Activated CD8-positive, alpha-beta T cell treated with anti-CD3 and anti-CD28 coated beads, Interleukin-2, amount 10 ng/mL, durations not matched to agents 7 days and 5 days (primary cell): Measurements from ENCODE around the gene PARP14. TPM values are rescaled to one million over a fixed set of nuclear protein-coding genes. Genes with fewer than 3 reads are reported as not detected.
A peak's percentile ranks its signal among the peaks of the same experiment; 100 is the strongest.
"Not testable (repeated sequence)": the region's sequence is repeated elsewhere in the genome, so short reads cannot be mapped to it uniquely, and the experiment has no call there.

Experiments used
- ATAC-seq: fragments of 150-1000 bp; cut with Tn5 transposase; one replicate; pipeline ENCODE4 v1.10.0; 2021; ENCODE audit warnings: moderate library complexity
- CTCF ChIA-PET: fragments of 350-600 bp; sonication (Branson Sonifier 250); formaldehyde crosslinking; loops from one replicate; lab custom pipeline; 2021; ENCODE audit warnings: antibody characterized with exemption; lab: Charles Lee
- POLR2A ChIA-PET: fragments of 350-600 bp; sonication (Branson Sonifier 250); formaldehyde crosslinking; loops from one replicate; lab custom pipeline; 2021; ENCODE audit warnings: antibody characterized with exemption; lab: Charles Lee
- DNase-seq: peaks from one replicate; pipeline ENCODE4 v3.0.0-alpha.2; 2020
- H3K27ac Mint-ChIP-seq: one replicate; pipeline ENCODE4 v1.8.0; 2021; ENCODE audit warnings: mild to moderate bottlenecking, mixed read lengths
- H3K27me3 Mint-ChIP-seq: one replicate; pipeline ENCODE4 v1.8.0; 2021; ENCODE audit warnings: low read depth, mixed read lengths
- H3K36me3 Mint-ChIP-seq: one replicate; pipeline ENCODE4 v1.8.0; 2021; ENCODE audit warnings: low read depth, mixed read lengths
- H3K4me1 Mint-ChIP-seq: one replicate; pipeline ENCODE4 v1.8.0; 2021; ENCODE audit warnings: low read depth, mixed read lengths
- H3K4me3 Mint-ChIP-seq: one replicate; pipeline ENCODE4 v1.8.0; 2021; ENCODE audit warnings: mild to moderate bottlenecking, mixed read lengths
- H3K9me3 Mint-ChIP-seq: one replicate; pipeline ENCODE4 v1.8.0; 2022; ENCODE audit warnings: mixed read lengths; ENCODE audit not compliant: insufficient read depth
- total RNA-seq, 2 experiments: library from RNA; stranded (reverse); gene quantifications; one replicate each; pipeline ENCODE4 v1.2.3, GENCODE V29; 2021

PARP14 gene
- total RNA-seq, 2 experiments from 2014 or later = 119 to 123 TPM

DNA sequence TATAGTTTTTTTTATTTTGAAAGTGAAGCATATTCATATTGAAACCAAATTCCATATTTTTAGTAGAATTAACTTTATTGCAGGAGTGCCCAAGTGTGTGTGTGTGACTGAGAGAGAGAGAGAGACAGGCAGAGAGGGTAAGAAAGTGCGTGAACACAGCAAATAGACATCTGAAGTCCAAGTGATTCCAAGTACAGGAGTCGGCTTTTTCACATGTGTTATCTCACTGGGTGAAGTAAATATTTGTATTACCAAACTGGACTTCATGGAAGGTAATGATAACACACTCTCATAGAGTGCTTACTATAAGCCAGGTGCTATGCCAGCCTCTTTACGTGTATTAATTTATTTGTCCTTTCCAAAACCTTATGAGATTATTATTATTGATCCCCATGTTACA, 12.0 kb downstream of the PARP14 start:
- H3K27me3 Mint-ChIP-seq = no peaks in the 10 kb centered on the region
- ChIA-PET CTCF (no interaction called here), POLR2A (no interaction called here)
- H3K9me3 Mint-ChIP-seq = no peaks in the 10 kb centered on the region
- H3K27ac Mint-ChIP-seq = no peak overlapping the region
- DNase-seq (no peak), ATAC-seq (no peak)
- peaks cover 72% of the 10 kb centered on the region for H3K36me3 Mint-ChIP-seq
- peaks cover 17% of the 10 kb centered on the region for H3K4me1 Mint-ChIP-seq
- H3K4me3 Mint-ChIP-seq = no peak overlapping the region

DNA sequence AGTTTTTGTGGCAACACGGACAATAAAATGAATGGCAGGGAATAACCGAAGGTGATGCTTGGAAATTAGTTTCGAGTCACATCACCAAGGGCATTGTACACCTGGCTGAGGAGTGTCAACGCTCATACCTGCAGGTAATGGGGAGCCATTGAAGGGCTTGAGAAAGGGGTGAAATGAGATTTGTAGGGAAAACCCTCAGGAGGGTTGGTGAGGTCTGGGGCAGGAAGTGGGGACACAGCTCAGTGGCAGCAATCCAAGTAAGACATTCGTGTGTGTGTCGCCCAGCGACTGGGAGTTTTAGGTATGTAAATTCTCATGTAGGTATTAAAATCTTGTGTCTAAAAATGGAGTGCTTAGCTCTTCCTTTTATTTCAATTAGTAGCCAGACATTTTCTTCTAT, 14.3 kb downstream of the PARP14 start:
- Mint-ChIP-seq H3K4me3 (no peak overlapping the region), H3K36me3 (peaks cover 88% of the 10 kb centered on the region), H3K27me3 (no peaks in the 10 kb centered on the region), H3K9me3 (no peaks in the 10 kb centered on the region), H3K27ac (peak overlapping the region; percentile 6), H3K4me1 (peaks cover 10% of the 10 kb centered on the region)
- DNase-seq = no peak
- POLR2A ChIA-PET = no interaction called here
- ATAC-seq = no peak
- CTCF ChIA-PET = interaction anchor here (0.9 to 3.7 kb wide), 2 partner anchors 16 to 133 kb away, joined by 5 to 16 read pairs; no protein-coding TSS in a partner anchor

DNA sequence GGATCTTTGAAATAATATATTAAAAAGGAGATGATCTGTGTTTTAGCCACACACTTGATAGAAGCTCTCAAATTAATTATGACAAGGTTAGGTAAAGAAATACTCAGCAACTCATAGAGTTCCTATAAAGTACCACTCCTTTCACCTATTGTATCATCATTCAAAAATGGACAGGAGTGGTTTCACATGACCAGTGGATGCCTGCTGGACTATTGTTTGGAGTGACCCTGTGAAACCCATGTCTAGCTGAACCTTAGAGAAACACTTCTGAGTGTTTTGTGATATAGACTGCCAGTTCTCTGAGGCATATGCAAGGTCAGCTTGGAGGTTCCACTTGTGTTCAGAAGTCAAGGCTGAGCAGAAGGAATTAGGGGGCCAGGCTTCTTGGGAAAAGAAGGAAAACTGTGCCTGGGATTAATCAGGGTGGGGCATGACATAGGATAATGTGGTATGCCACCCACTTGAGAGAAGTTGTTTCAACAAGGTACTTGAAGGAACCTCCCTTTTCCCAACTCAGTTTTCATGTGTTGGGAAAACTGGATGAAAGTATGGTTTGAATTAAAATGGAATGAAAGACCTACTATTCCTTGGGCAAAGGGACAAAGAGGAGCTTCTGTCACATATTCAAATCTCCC, 15.4 kb downstream of the PARP14 start:
- no peaks in the 10 kb centered on the region for H3K27me3 Mint-ChIP-seq
- no peaks in the 10 kb centered on the region for H3K9me3 Mint-ChIP-seq
- peaks cover 90% of the 10 kb centered on the region for H3K36me3 Mint-ChIP-seq
- H3K27ac Mint-ChIP-seq = no peak overlapping the region
- H3K4me3 Mint-ChIP-seq = no peak overlapping the region
- H3K4me1 Mint-ChIP-seq = peaks cover 9% of the 10 kb centered on the region
- POLR2A ChIA-PET = interaction anchor here (3.5 kb wide), 1 partner anchor 9 kb away, joined by 14 read pairs; no protein-coding TSS in a partner anchor
- CTCF ChIA-PET = interaction anchor here (1.7 to 3.7 kb wide), 2 partner anchors 59 to 134 kb away, joined by 4 to 16 read pairs; no protein-coding TSS in a partner anchor
- ATAC-seq = no peak
- DNase-seq = no peak

DNA sequence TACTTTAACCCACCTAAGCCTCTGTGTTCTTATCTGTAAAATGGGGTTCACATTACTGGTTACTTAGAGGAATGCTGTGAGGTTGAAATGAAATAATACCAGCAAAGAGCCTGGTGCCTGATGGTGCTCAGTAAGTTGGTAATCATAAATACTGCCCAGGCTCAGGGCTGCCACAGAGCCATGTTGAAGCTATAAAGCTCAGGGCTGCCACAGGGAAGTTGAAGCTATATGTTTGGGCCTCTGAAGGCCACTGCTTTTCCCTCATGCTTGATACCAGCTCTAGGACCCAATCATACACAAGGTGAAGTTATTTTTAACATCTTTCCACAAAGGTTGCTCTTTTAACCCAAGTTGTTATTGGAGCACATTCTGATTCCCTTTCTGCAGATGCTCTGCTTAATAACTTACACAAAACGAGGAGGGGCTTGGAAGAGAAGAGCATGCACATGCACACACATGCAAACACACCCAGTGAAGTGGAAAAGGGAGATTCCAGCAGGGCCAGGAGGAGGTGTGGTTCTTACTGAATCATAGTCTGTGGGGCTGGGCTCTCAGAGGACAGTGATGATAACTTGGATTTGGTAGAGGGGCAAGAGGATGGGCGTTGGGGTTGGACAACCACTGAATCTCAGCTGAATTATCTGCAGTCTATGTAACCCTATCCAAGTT, 17.4 kb downstream of the PARP14 start:
- H3K9me3 Mint-ChIP-seq = no peaks in the 10 kb centered on the region
- peaks cover 13% of the 10 kb centered on the region for H3K4me1 Mint-ChIP-seq
- POLR2A ChIA-PET = interaction anchor here (3.5 kb wide), 1 partner anchor 11 kb away, joined by 14 read pairs; no protein-coding TSS in a partner anchor
- CTCF ChIA-PET = interaction anchor here (1.1 to 3.7 kb wide), 2 partner anchors 136 to 139 kb away, joined by 3 to 16 read pairs; no protein-coding TSS in a partner anchor
- no peaks in the 10 kb centered on the region for H3K27me3 Mint-ChIP-seq
- DNase-seq = no peak
- no peak overlapping the region for H3K27ac Mint-ChIP-seq
- no peak overlapping the region for H3K4me3 Mint-ChIP-seq
- peaks cover 84% of the 10 kb centered on the region for H3K36me3 Mint-ChIP-seq
- ATAC-seq = no peak

DNA sequence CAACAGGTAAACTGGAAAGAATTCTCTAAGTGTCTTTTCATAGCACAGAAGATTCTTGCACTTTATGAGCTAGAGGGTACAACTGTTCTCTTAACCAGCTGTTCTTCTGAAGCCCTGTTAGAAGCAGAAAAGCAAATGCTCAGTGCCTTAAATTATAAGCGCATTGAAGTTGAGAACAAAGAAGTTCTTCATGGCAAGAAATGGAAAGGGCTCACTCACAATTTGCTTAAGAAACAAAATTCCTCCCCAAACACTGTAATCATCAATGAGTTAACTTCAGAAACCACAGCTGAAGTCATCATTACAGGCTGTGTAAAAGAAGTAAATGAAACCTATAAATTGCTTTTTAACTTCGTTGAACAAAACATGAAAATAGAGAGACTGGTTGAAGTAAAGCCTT, 19.6 kb downstream of the PARP14 start:
- Mint-ChIP-seq H3K9me3 (no peaks in the 10 kb centered on the region), H3K4me3 (no peak overlapping the region), H3K27me3 (no peaks in the 10 kb centered on the region), H3K36me3 (peaks cover 85% of the 10 kb centered on the region), H3K27ac (peak overlapping the region; percentile 18), H3K4me1 (peaks cover 7% of the 10 kb centered on the region)
- POLR2A ChIA-PET = no interaction called here
- no peak for DNase-seq
- CTCF ChIA-PET = interaction anchor here (1.4 kb wide), 1 partner anchor 11 kb away, joined by 4 read pairs; no protein-coding TSS in a partner anchor
- no peak for ATAC-seq

DNA sequence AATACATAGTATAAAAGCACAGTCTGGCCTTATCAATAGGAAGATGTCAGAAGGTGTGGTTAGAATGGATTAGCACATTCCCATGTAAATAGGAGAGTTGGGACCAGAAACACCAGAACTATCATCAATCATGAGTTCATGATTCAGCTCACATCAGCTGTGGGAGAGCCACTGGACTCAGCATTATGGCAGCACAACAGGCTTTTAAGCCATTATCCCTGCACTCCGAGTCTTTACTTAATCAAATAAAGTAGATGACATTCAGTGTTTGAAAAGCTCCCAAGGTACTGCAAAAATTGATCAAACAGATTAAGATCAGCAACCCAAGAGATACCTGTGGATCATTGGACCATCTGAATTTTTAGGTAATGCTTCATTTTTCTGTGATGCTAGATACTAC, 24.7 kb downstream of the PARP14 start:
- peaks cover 83% of the 10 kb centered on the region for H3K36me3 Mint-ChIP-seq
- ChIA-PET POLR2A (no interaction called here), CTCF (interaction anchor here (1.1 kb wide), 1 partner anchor 25 kb away, joined by 3 read pairs; the partner anchor contains the start of gene PARP14)
- H3K9me3 Mint-ChIP-seq = no peaks in the 10 kb centered on the region
- ATAC-seq (no peak), DNase-seq (no peak)
- H3K27me3 Mint-ChIP-seq = no peaks in the 10 kb centered on the region
- peaks cover 23% of the 10 kb centered on the region for H3K4me1 Mint-ChIP-seq
- no peak overlapping the region for H3K27ac Mint-ChIP-seq
- H3K4me3 Mint-ChIP-seq = no peak overlapping the region

DNA sequence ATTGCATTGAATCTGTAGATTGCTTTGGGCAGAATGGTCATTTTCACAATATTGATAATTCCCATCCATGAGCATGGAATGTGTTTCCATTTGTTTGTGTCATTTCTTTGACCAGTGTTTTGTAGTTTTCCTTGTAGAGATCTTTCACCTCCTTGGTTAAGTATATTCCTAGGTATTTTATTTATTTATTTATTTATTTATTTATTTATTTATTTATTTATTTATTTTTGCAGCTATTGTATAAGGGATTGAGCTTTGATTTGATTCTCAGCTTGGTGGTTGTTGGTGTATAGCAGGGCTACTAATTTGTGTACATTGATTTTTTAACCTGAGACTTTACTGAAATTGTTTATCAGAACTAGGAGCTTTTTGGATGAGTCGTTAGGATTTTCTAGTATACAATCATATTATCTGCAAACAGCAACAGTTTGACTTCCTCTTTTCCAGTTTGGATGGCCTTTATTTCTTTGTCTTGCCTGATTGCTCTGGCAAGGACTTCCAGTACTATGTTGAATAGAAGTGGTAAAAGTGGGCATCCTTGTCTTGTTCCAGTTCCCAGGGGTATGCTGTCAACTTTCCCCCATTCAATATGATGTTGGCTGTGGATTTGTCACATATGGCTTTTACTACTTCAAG, 30.1 kb downstream of the PARP14 start:
- ChIA-PET CTCF (interaction anchor here (1.1 to 1.7 kb wide), 2 partner anchors 10 to 31 kb away, joined by 4 read pairs; no protein-coding TSS in a partner anchor), POLR2A (interaction anchor here (0.6 kb wide), 1 partner anchor 235 kb away, joined by 3 read pairs; no protein-coding TSS in a partner anchor)
- Mint-ChIP-seq H3K27ac (peak overlapping the region; percentile 14), H3K36me3 (peaks cover 84% of the 10 kb centered on the region), H3K4me1 (peaks cover 32% of the 10 kb centered on the region)
- not testable (repeated sequence) for H3K27me3 Mint-ChIP-seq, H3K9me3 Mint-ChIP-seq, DNase-seq, ATAC-seq, H3K4me3 Mint-ChIP-seq

DNA sequence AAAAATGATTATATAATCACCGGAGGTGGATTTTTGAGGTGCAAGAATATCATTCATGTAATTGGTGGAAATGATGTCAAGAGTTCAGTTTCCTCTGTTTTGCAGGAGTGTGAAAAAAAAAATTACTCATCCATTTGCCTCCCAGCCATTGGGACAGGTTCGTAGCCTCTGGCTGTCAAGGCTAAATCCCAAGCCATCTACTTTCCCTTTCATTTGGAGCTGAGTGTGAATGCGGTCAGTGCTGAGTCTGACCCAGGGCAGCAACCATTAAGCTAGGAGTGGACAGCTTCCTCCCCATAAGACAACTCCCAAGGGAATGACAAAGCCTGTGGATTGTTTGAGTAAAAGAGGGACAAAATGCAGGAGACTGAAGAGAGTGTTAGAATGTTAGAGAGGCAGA, 33.6 kb downstream of the PARP14 start:
- Mint-ChIP-seq H3K4me3 (no peak overlapping the region), H3K36me3 (peaks cover 92% of the 10 kb centered on the region), H3K9me3 (no peaks in the 10 kb centered on the region), H3K27me3 (no peaks in the 10 kb centered on the region), H3K4me1 (peaks cover 27% of the 10 kb centered on the region), H3K27ac (no peak overlapping the region)
- no peak for ATAC-seq
- ChIA-PET POLR2A (no interaction called here), CTCF (interaction anchor here (1.2 kb wide), 1 partner anchor 321 kb away, joined by 3 read pairs; no protein-coding TSS in a partner anchor)
- DNase-seq = no peak

DNA sequence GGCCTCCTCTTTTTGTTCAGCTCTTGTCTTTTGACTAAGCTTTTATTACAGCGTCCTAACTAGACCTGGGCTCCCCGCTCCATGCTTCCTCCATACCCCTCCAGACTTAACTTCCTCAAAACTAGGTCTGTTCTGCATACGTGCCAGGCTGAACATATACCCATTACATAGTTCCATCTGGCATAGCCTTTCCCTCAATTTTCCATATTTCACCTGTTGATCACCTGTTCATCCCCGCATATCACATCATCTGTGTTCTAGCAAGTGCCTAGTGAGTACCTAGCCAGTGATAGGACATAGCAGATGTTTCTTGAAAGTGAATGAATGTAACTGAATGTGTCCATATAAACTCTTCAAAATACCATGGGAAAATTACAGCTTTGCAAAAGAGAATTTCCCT, 36.0 kb downstream of the PARP14 start:
- Mint-ChIP-seq H3K36me3 (peaks cover 94% of the 10 kb centered on the region), H3K9me3 (no peaks in the 10 kb centered on the region), H3K4me3 (no peak overlapping the region), H3K27ac (no peak overlapping the region), H3K4me1 (peaks cover 4% of the 10 kb centered on the region), H3K27me3 (no peaks in the 10 kb centered on the region)
- no peak for DNase-seq
- ATAC-seq = no peak
- ChIA-PET CTCF (no interaction called here), POLR2A (interaction anchor here (0.6 kb wide), 1 partner anchor 160 kb away, joined by 3 read pairs; no protein-coding TSS in a partner anchor)

DNA sequence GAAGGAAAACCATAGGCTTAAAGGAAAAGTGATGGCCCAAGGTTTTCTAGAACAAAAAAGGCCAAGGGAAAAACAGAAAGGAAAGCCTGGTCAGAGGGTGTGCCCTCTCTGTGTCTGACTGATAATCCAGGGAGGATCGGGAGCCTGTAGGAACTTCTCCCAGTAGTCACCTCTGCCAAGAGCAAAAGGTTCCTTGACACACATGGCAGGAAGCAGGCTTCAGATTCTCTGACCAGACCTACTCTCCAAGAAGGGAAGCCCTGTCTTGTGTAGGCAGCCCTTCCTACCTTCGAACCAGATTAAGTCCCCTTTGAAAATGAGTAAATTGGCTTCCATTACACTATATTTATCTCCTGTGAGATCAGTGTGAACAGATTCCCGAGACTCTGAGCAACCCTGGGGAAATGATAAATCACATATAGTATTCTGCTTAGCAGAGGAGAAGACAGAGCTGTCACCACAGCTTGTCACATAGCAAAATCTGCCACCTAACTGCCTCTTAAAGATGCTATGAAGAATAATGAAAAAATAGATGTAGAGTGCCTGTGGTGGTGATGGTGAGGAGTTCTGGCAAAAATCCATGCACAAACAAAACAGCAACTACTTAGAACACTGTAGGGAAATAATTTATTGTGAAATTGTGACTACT, 38.8 kb downstream of the PARP14 start:
- CTCF ChIA-PET = no interaction called here

DNA sequence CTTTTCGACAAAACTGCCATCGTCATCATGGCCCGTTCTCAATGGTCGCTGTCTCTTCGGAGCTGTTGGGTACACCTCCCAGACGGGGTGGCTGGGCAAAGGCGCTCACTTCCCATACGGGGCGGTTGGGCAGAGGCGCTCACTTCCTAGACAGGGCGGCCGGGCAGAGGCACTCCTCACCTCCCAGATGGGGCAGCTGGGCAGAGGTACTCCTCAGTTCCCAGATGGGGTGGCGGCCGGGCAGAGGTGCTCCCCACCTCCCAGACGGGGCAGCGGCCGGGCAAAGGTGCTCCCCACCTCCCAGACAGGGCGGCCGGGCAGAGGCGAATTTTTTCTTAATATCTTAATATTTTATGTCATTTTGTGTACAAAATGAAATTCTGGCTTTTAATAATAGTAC, 44.5 kb downstream of the PARP14 start:
- H3K4me3 Mint-ChIP-seq = no peak overlapping the region
- DNase-seq = no peak
- CTCF ChIA-PET = no interaction called here
- H3K9me3 Mint-ChIP-seq = no peaks in the 10 kb centered on the region
- no peaks in the 10 kb centered on the region for H3K27me3 Mint-ChIP-seq
- ATAC-seq = no peak
- H3K4me1 Mint-ChIP-seq = no peaks in the 10 kb centered on the region
- POLR2A ChIA-PET = no interaction called here
- peaks cover 82% of the 10 kb centered on the region for H3K36me3 Mint-ChIP-seq
- no peak overlapping the region for H3K27ac Mint-ChIP-seq

More for the DNA sequence above, 38.8 kb downstream of the PARP14 start:
- no peak for DNase-seq
- H3K9me3 Mint-ChIP-seq = no peaks in the 10 kb centered on the region
- no peak overlapping the region for H3K4me3 Mint-ChIP-seq
- peaks cover 95% of the 10 kb centered on the region for H3K36me3 Mint-ChIP-seq
- no peaks in the 10 kb centered on the region for H3K4me1 Mint-ChIP-seq
- POLR2A ChIA-PET = interaction anchor here (0.5 kb wide), 1 partner anchor 1387 kb away, joined by 3 read pairs; no protein-coding TSS in a partner anchor
- peak overlapping the region; percentile 17 for H3K27ac Mint-ChIP-seq
- ATAC-seq = no peak
- no peaks in the 10 kb centered on the region for H3K27me3 Mint-ChIP-seq
